Mesendoderm (in vitro differentiated cells): ENCODE measurements around the gene SLCO2A1.

Experiments used
- DNase-seq: peaks from one replicate; pipeline ENCODE4 v3.0.0; 2013
- H2AK5ac ChIP-seq: 2 replicates; pipeline ENCODE4 v1.6.1; 2013; ENCODE audit warnings: low read length, inconsistent platforms
- H2BK120ac ChIP-seq: 2 replicates; pipeline ENCODE4 v1.6.1; 2013; ENCODE audit warnings: low read depth, mild to moderate bottlenecking, low read length, moderate library complexity, mixed read lengths
- H2BK15ac ChIP-seq: replicated peaks from 2 replicates; pipeline ENCODE4 v1.6.1; 2013; ENCODE audit warnings: low read depth, mild to moderate bottlenecking, moderate library complexity
- H2BK5ac ChIP-seq: 2 replicates; pipeline ENCODE4 v1.6.1; 2013; ENCODE audit warnings: low read length, inconsistent platforms
- H3K18ac ChIP-seq: 2 replicates; pipeline ENCODE4 v1.6.1; 2013; ENCODE audit warnings: mild to moderate bottlenecking, low read length, mixed read lengths
- H3K23ac ChIP-seq: one replicate; pipeline ENCODE4 v1.6.1; 2013; ENCODE audit warnings: low read length
- H3K27ac ChIP-seq: 2 replicates; pipeline ENCODE4 v1.5.1; 2013; ENCODE audit warnings: low read depth, mild to moderate bottlenecking, inconsistent platforms, low read length, moderate library complexity
- H3K27me3 ChIP-seq: 2 replicates; pipeline ENCODE4 v1.6.1; 2013; ENCODE audit warnings: low read length, control low read depth, mild to moderate bottlenecking, inconsistent platforms; ENCODE audit not compliant: insufficient read depth, poor library complexity
- H3K36me3 ChIP-seq: 2 replicates; pipeline ENCODE4 v1.6.1; 2013; ENCODE audit warnings: low read length, inconsistent platforms; ENCODE audit not compliant: control insufficient read depth, insufficient read depth
- H3K4ac ChIP-seq: one replicate; pipeline ENCODE4 v1.6.1; 2013; ENCODE audit warnings: low read depth, mild to moderate bottlenecking, low read length, moderate library complexity
- H3K4me1 ChIP-seq: 2 replicates; pipeline ENCODE4 v1.6.1; 2013; ENCODE audit warnings: low read depth, low read length, inconsistent platforms; ENCODE audit not compliant: control insufficient read depth
- H3K4me2 ChIP-seq: 2 replicates; pipeline ENCODE4 v1.6.1; 2013; ENCODE audit warnings: low read length
- H3K4me3 ChIP-seq: 2 replicates; pipeline ENCODE4 v1.5.1; 2013; ENCODE audit warnings: mild to moderate bottlenecking, low read length
- H3K56ac ChIP-seq: one replicate; pipeline ENCODE4 v1.6.1; 2013; ENCODE audit warnings: low read length
- H3K79me1 ChIP-seq: 2 replicates; pipeline ENCODE4 v1.6.1; 2013; ENCODE audit warnings: low read length, inconsistent platforms
- H3K79me2 ChIP-seq: 2 replicates; pipeline ENCODE4 v1.6.1; 2013; ENCODE audit warnings: mild to moderate bottlenecking, low read length; ENCODE audit not compliant: control insufficient read depth, insufficient read depth
- H3K9ac ChIP-seq: 2 replicates; pipeline ENCODE4 v1.6.1; 2013; ENCODE audit warnings: low read length, inconsistent platforms
- H4K5ac ChIP-seq: one replicate; pipeline ENCODE4 v1.6.1; 2013; ENCODE audit warnings: low read length
- H4K8ac ChIP-seq: one replicate; pipeline ENCODE4 v1.6.1; 2013; ENCODE audit warnings: low read depth, mild to moderate bottlenecking, control low read depth, low read length, moderate library complexity
- WGBS: extraction: QIAGEN DNeasy Blood & Tissue Kit; methylation state at CpG from one replicate; pipeline ENCODE4 v1.1.7; 2013; ENCODE audit warnings: low lambda C conversion rate, missing lambda C conversion rate; ENCODE audit not compliant: insufficient coverage; ENCODE audit errors: extremely low coverage; 5-methylcytosine and 5-hydroxymethylcytosine counted together

SLCO2A1 gene

DNA sequence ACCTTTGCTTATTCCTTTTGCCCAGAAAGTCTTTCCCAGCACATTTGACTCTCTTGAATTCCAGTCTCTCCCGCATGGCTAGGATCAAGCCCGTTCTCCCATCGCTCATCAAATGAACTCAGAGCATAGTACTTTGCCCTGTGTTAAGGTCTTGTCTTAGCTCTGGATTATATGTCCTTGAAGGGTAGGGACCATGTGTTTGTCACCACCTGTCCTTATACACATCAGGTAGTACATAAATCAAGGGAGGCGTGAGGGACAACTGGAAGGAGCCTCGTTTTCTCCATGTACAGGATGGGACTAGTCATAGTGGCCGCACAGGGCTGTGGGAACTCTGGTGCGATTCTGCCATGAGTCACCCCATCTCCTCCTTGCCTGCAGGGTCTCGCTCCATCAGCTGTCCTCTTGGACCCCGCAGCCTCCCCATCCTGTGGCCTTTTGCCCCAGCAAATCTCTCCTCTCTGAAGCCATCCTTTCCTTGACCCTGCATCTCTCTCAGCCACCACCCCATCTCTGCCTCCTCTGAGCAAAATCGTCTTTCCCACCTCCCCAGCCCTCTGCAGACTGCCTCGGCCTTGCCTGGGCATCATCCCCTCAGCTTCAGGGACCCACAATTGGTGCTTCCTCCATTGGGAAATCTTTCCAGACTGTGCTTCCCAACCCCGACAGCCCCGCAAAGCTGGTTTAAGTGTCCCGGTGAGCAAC lies 100.7 kb downstream of the SLCO2A1 start:
- peaks cover 3% of the 10 kb centered on the region for H3K4me1 ChIP-seq
- H3K18ac ChIP-seq: no peak overlapping the region
- H4K5ac ChIP-seq: no peak overlapping the region
- H3K79me1 ChIP-seq: no peaks in the 10 kb centered on the region
- no peaks in the 10 kb centered on the region for H3K79me2 ChIP-seq
- no peak overlapping the region for H3K4me2 ChIP-seq
- H2AK5ac ChIP-seq: no peak overlapping the region
- H3K4me3 ChIP-seq: no peak overlapping the region
- H3K4ac ChIP-seq: no peak overlapping the region
- no peaks in the 10 kb centered on the region for H3K27me3 ChIP-seq
- no peak for DNase-seq
- no peak overlapping the region for H3K27ac ChIP-seq
- peaks cover 2% of the 10 kb centered on the region for H3K36me3 ChIP-seq
- H4K8ac ChIP-seq: no peak overlapping the region
- H3K56ac ChIP-seq: no peak overlapping the region
- no peak overlapping the region for H2BK120ac ChIP-seq
- H3K23ac ChIP-seq: no peak overlapping the region
- H3K9ac ChIP-seq: no peak overlapping the region
- H2BK5ac ChIP-seq: no peak overlapping the region
- no CpG with 5 or more reads among the region's 14 CpGs for WGBS
- no peak overlapping the region for H2BK15ac ChIP-seq

DNA sequence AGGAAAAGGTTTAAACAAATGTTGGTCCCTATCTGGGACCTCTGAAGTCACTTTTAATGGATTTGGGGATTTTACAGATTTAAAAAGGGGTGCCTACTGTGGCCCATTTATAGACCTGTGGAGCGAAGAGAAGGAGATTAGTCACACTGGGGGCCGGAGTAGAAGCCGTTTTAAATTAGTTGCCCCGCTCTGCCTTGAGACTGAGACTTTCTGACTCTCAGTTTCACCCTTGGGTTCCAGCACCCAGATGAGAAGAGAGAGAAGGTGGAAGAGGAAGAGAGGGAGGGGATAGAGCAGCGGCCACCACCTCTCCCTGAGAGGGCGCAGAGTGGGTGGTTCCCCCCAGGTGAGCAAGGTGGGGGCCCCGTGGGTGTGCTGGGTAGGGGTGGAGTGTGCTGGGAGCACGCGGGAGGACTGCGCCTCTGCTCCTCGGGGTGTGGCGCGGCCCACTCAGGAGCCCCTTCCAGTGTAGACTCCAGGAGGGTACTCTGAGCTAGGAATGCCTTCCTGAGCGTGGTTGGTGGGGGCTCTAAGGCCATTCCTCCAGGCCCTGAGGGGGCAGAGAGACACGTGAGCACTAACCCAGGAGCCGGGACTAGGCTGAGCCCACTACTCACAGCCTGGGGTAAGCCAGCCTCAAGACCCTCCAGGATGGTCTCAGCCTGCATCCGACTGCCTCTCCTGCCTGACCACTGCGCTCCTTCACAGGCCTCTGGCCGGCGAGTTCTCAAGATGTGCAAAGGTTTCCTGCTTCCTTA lies 101.4 kb downstream of the SLCO2A1 start:
- H3K4me2 ChIP-seq: no peak overlapping the region
- no peak overlapping the region for H3K4ac ChIP-seq
- no peak overlapping the region for H3K27ac ChIP-seq
- no peak overlapping the region for H2AK5ac ChIP-seq
- H3K79me1 ChIP-seq: no peaks in the 10 kb centered on the region
- no peak overlapping the region for H3K4me3 ChIP-seq
- no peak overlapping the region for H2BK15ac ChIP-seq
- no peaks in the 10 kb centered on the region for H3K27me3 ChIP-seq
- no peak overlapping the region for H2BK5ac ChIP-seq
- peaks cover 3% of the 10 kb centered on the region for H3K4me1 ChIP-seq
- H3K56ac ChIP-seq: peak overlapping the region; percentile 80
- H3K36me3 ChIP-seq: no peaks in the 10 kb centered on the region
- H2BK120ac ChIP-seq: no peak overlapping the region
- H3K9ac ChIP-seq: no peak overlapping the region
- no peak overlapping the region for H4K8ac ChIP-seq
- no peak for DNase-seq
- H4K5ac ChIP-seq: no peak overlapping the region
- no peak overlapping the region for H3K18ac ChIP-seq
- H3K23ac ChIP-seq: no peak overlapping the region
- no peaks in the 10 kb centered on the region for H3K79me2 ChIP-seq
- no CpG with 5 or more reads among the region's 20 CpGs for WGBS

DNA sequence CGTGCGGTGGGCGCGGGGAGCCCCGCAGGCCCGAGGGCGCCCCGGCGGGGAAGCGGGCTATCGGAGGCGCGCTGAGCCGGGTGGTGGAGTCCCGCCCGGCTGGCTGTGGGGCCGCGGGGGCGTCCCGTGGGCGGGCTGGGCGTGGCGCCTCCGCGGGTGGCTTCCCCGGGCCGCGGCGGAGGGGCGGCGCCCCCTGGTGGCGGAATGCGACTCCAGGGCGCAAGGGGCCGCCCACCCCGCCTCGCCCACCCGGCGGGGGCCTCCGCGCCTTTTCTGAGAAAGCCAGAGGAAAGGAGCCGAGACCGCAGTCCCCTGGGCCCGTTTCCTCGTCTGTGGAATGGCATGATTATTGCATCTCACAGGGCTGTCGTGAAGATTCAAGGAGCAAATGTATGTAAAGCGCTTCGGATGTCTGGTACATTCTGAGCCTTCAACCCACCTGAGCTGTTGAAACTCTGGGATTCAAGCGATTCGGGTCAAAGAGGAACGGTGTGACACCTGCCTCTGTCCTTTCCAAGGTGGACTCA lies 102.1 kb downstream of the SLCO2A1 start:
- no peaks in the 10 kb centered on the region for H3K27me3 ChIP-seq
- peak; percentile 34 for DNase-seq

DNA sequence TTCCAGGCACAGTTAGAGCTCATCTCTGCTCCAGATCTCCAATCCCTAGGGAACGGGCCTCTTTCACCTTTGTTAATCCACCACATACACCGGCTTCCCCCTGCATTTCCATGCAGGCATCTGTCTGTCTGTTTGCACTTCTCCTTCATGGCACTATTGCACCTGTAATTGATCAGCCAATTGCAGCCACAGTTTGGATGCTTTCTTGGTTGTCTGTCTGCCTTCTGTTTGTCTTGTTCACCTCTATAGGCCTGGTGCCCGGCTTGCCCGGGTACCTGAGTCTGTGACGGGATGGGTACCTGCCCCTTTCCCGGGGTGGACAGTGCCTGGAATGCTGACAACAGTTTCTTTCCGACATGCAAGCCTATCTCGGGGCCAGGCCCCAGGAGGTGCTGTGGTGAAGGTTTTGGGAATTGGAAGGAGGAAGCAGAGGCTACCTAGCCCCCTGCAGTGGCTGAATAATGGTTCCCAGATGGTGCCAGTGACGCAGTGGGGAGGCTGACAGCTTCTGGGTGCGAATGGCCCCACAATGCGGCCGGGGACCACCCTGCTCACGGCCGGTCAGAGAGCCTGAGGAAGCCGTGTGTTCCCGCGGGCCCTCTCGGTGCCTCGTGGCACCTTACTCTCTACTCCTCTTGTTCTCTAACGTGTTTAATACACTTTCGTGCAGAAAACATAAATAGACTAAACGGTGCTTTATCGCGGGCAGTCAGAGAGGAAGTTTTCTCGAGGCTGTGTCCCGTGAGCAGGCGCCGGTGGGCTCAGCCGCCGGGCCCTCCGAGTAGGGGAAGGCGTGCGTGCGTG lies 102.8 kb downstream of the SLCO2A1 start:
- Histone ChIP-seq H3K18ac (peak overlapping the region; percentile 7), H3K27ac (no peak overlapping the region), H3K4me3 (peak overlapping the region; percentile 13), H3K56ac (peak overlapping the region; percentile 65), H3K36me3 (no peaks in the 10 kb centered on the region), H4K8ac (no peak overlapping the region), H2AK5ac (no peak overlapping the region), H3K23ac (peak overlapping the region; percentile 35), H3K79me2 (no peaks in the 10 kb centered on the region), H3K9ac (peak overlapping the region; percentile 56), H4K5ac (no peak overlapping the region), H2BK15ac (no peak overlapping the region), H3K4ac (no peak overlapping the region), H3K4me2 (peak overlapping the region; percentile 72), H3K4me1 (peaks cover 3% of the 10 kb centered on the region), H2BK120ac (no peak overlapping the region), H3K79me1 (no peaks in the 10 kb centered on the region), H2BK5ac (no peak overlapping the region), H3K27me3 (no peaks in the 10 kb centered on the region)
- WGBS: no CpG with 5 or more reads among the region's 34 CpGs
- DNase-seq: peak; percentile 71

More for the DNA sequence above, 102.1 kb downstream of the SLCO2A1 start:
- Histone ChIP-seq H3K36me3 (no peaks in the 10 kb centered on the region), H3K4me1 (peaks cover 3% of the 10 kb centered on the region), H3K79me1 (no peaks in the 10 kb centered on the region), H3K56ac (peak overlapping the region; percentile 80), H3K27ac (no peak overlapping the region), H3K4me2 (peak overlapping the region; percentile 72), H2BK120ac (no peak overlapping the region), H4K5ac (no peak overlapping the region), H2BK5ac (no peak overlapping the region), H3K79me2 (no peaks in the 10 kb centered on the region), H2BK15ac (no peak overlapping the region), H3K18ac (peak overlapping the region; percentile 7), H3K4ac (no peak overlapping the region), H4K8ac (no peak overlapping the region), H2AK5ac (no peak overlapping the region), H3K23ac (peak overlapping the region; percentile 35), H3K9ac (peak overlapping the region; percentile 56), H3K4me3 (no peak overlapping the region)
- no CpG with 5 or more reads among the region's 51 CpGs for WGBS

DNA sequence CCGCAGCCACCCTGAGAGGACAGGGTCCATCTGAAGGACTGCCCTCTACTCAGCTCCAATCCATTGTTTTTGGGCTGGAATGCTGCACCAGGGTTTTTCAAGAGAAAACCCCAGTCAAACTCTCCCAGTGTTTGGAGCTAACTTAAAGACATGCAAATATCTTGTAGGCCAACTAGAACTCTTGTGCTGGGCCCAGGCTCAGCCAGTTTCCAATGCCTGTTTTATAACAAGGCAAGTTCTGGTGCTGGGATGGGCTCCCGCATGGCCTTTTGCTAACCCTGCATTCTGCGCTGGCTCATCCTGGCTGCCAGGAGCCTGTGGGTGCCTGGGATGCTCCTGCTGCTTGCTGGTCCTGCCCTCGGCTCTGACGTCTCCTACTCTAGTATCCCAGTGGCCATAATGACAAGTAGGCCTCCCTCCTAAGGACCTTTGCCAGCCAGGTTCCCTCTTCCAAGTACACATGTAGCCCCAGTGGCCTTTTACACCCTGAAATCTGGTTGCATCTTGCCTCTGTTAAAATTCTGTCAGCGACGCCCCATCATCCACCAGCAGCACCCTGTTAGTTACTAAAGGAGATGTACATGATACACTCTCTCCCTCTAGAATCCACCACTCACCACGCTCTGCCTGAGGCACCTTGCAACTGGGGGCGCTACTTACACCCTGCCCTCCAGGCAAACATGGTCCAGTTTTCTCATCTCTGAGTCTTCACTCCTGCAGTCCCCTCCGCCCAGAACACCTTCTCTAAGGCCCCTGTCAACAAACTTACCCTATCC lies 103.6 kb downstream of the SLCO2A1 start:
- no peak overlapping the region for H3K27ac ChIP-seq
- no peak for DNase-seq
- H3K56ac ChIP-seq: no peak overlapping the region
- no peak overlapping the region for H2AK5ac ChIP-seq
- no peak overlapping the region for H4K8ac ChIP-seq
- peaks cover 3% of the 10 kb centered on the region for H3K4me1 ChIP-seq
- H4K5ac ChIP-seq: no peak overlapping the region
- H3K79me1 ChIP-seq: no peaks in the 10 kb centered on the region
- H3K9ac ChIP-seq: no peak overlapping the region
- no peak overlapping the region for H3K4me2 ChIP-seq
- H3K23ac ChIP-seq: no peak overlapping the region
- H3K79me2 ChIP-seq: no peaks in the 10 kb centered on the region
- H3K36me3 ChIP-seq: no peaks in the 10 kb centered on the region
- no CpG with 5 or more reads among the region's 10 CpGs for WGBS
- no peak overlapping the region for H2BK15ac ChIP-seq
- H2BK120ac ChIP-seq: no peak overlapping the region
- H3K4me3 ChIP-seq: no peak overlapping the region
- no peaks in the 10 kb centered on the region for H3K27me3 ChIP-seq
- no peak overlapping the region for H3K18ac ChIP-seq
- H3K4ac ChIP-seq: no peak overlapping the region
- no peak overlapping the region for H2BK5ac ChIP-seq
